ENCODE data around the gene PLK2.

PLK2 gene

GRCh38 chr5:58477760-58478376 is 18.0 kb upstream of the PLK2 start:
- no peak for DNase-seq (ENCODE audit: low spot score)

- no peak for DNase-seq (ENCODE audit: low spot score)
Measured at GRCh38 chr5:58475404-58475803, 15.5 kb upstream of the PLK2 start.

- DNase-seq (ENCODE audit: low spot score): no peak
Measured at GRCh38 chr5:58469896-58470295, 10.0 kb upstream of the PLK2 start.

GRCh38 chr5:58466939-58467338 is 7.1 kb upstream of the PLK2 start:
- DNase-seq (ENCODE audit: low spot score): no peak

- DNase-seq (ENCODE audit: low spot score): peak; percentile 38
Measured at GRCh38 chr5:58462623-58463230, 2.8 kb upstream of the PLK2 start.

GRCh38 chr5:58462154-58462553 is 2.3 kb upstream of the PLK2 start:
- DNase-seq (ENCODE audit: low spot score): no peak

- peak; percentile 81 for DNase-seq (ENCODE audit: low spot score)
Measured at GRCh38 chr5:58460732-58461286, 923 bp upstream of the PLK2 start.

- DNase-seq (ENCODE audit: low spot score): peak; percentile 12
Measured at GRCh38 chr5:58459146-58460001, 512 bp downstream of the PLK2 start.

- DNase-seq (ENCODE audit: low spot score): no peak
Measured at GRCh38 chr5:58458743-58459145, 1.1 kb downstream of the PLK2 start.

- peak; percentile 6 for DNase-seq (ENCODE audit: low spot score)
Measured at GRCh38 chr5:58458141-58458742, 1.6 kb downstream of the PLK2 start.

GRCh38 chr5:58457050-58457449 is 2.8 kb downstream of the PLK2 start:
- DNase-seq (ENCODE audit: low spot score): no peak

- DNase-seq (ENCODE audit: low spot score): no peak
Measured at GRCh38 chr5:58456486-58456885, 3.4 kb downstream of the PLK2 start.

GRCh38 chr5:58456026-58456425 is 3.9 kb downstream of the PLK2 start:
- no peak for DNase-seq (ENCODE audit: low spot score)

GRCh38 chr5:58455480-58455879 is 4.4 kb downstream of the PLK2 start:
- no peak for DNase-seq (ENCODE audit: low spot score)

- no peak for DNase-seq (ENCODE audit: low spot score)
Measured at GRCh38 chr5:58455066-58455465, 4.8 kb downstream of the PLK2 start.

GRCh38 chr5:58454025-58454424 is 5.9 kb downstream of the PLK2 start:
- DNase-seq (ENCODE audit: low spot score): no peak

- DNase-seq (ENCODE audit: low spot score): no peak
Measured at GRCh38 chr5:58453306-58453705, 6.6 kb downstream of the PLK2 start.

GRCh38 chr5:58452566-58453258 is 7.2 kb downstream of the PLK2 start:
- no peak for DNase-seq (ENCODE audit: low spot score)

- DNase-seq (ENCODE audit: low spot score): no peak
Measured at GRCh38 chr5:58451732-58452565, 7.9 kb downstream of the PLK2 start.

- no peak for DNase-seq (ENCODE audit: low spot score)
Measured at GRCh38 chr5:58450811-58451629, 8.9 kb downstream of the PLK2 start.
